ENCODE data around the gene MROH9. TPM values are rescaled to one million over a fixed set of nuclear protein-coding genes. Genes with fewer than 3 reads are reported as not detected.

The MROH9 gene
- total RNA-seq, 1 experiment from 2014 or later, result not detected

GRCh38 chr1:171081763-171082201, 146.4 kb downstream of the MROH9 start:
- no peak for DNase-seq
- no peaks in the 10 kb centered on the region for H3K36me3 ChIP-seq (replicated peaks; ENCODE audit: control insufficient read depth, insufficient read depth, low read length)
- no peak overlapping the region for H3K4me3 ChIP-seq (ENCODE audit: insufficient read depth, low read depth, low read length)
- no peaks in the 10 kb centered on the region for H3K27me3 ChIP-seq (ENCODE audit: control insufficient read depth, insufficient read depth, low read length)

DNA sequence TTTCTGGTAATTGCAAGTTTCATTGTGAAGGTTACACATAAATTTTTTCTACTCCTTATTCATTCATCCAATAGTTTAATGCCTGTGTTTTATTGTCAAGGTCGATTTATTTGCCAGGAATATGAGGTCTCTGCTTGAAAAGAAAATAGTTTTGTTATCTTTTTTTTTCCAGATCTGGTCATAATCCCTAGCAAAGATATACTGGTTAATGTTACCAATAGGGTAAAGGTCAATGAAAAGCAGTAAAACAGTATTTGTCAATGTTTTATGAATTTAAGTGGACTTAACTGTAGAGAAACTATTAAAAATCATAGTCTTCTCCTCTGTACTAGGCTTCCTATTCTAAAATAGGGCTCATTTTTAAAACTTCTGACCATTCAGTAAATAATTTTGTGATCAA, 147.3 kb downstream of the MROH9 start:
- no peak for DNase-seq
- Histone ChIP-seq H3K4me3 (ENCODE audit: insufficient read depth, low read depth, low read length) (no peak overlapping the region), H3K27me3 (ENCODE audit: control insufficient read depth, insufficient read depth, low read length) (no peaks in the 10 kb centered on the region), H3K36me3 (replicated peaks; ENCODE audit: control insufficient read depth, insufficient read depth, low read length) (no peaks in the 10 kb centered on the region)

DNA sequence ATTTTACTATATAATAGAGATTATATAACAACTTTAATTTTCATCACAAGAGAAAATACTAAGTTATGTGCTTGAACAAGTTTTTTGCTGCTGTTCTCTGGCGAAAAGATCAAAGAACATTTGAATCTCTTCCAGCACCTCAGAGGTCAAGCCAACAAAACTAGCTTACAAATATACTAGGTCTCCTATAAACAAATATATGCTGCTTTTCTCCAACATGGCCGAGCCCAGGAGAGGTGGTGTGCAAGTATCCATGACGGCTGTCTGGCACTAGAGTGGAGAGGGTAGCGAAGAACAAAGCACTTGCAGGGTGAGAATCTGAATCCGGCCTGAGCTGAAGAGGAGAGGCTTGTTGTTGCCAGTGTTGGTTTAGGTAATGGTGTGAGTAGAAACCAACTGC, 147.9 kb downstream of the MROH9 start:
- no peaks in the 10 kb centered on the region for H3K27me3 ChIP-seq (ENCODE audit: control insufficient read depth, insufficient read depth, low read length)
- DNase-seq, result no peak
- H3K36me3 ChIP-seq (replicated peaks; ENCODE audit: control insufficient read depth, insufficient read depth, low read length), result no peaks in the 10 kb centered on the region
- H3K4me3 ChIP-seq (ENCODE audit: insufficient read depth, low read depth, low read length), result no peak overlapping the region

DNA sequence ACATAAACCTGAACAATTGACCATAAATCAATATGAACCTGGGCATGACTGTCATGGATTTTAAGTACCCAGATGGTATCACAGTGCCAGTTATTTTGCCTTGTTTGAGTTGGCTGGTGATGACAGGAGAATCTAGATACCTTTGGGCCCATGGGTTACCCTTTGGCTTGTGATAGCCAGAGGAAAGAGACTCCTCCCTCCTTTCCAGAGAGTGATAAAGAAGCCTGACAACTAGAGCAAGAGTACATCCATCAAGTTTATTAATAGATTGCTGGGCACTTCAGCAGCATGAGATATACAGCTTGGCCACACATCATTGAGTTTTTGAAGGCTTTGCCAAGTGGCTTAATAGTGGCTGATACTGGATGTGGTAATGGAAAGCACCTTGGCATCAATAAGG, 148.8 kb downstream of the MROH9 start:
- DNase-seq, result no peak
- Histone ChIP-seq H3K36me3 (replicated peaks; ENCODE audit: control insufficient read depth, insufficient read depth, low read length) (no peaks in the 10 kb centered on the region), H3K4me3 (ENCODE audit: insufficient read depth, low read depth, low read length) (no peak overlapping the region), H3K27me3 (ENCODE audit: control insufficient read depth, insufficient read depth, low read length) (no peaks in the 10 kb centered on the region)

GRCh38 chr1:171084870-171085269, 149.5 kb downstream of the MROH9 start:
- DNase-seq, result no peak
- H3K4me3 ChIP-seq (ENCODE audit: insufficient read depth, low read depth, low read length), result no peak overlapping the region
- no peaks in the 10 kb centered on the region for H3K36me3 ChIP-seq (replicated peaks; ENCODE audit: control insufficient read depth, insufficient read depth, low read length)
- H3K27me3 ChIP-seq (ENCODE audit: control insufficient read depth, insufficient read depth, low read length), result no peaks in the 10 kb centered on the region

GRCh38 chr1:171087896-171088295, 152.6 kb downstream of the MROH9 start:
- DNase-seq, result no peak
- Histone ChIP-seq H3K4me3 (ENCODE audit: insufficient read depth, low read depth, low read length) (no peak overlapping the region), H3K36me3 (replicated peaks; ENCODE audit: control insufficient read depth, insufficient read depth, low read length) (no peaks in the 10 kb centered on the region), H3K27me3 (ENCODE audit: control insufficient read depth, insufficient read depth, low read length) (no peaks in the 10 kb centered on the region)

DNA sequence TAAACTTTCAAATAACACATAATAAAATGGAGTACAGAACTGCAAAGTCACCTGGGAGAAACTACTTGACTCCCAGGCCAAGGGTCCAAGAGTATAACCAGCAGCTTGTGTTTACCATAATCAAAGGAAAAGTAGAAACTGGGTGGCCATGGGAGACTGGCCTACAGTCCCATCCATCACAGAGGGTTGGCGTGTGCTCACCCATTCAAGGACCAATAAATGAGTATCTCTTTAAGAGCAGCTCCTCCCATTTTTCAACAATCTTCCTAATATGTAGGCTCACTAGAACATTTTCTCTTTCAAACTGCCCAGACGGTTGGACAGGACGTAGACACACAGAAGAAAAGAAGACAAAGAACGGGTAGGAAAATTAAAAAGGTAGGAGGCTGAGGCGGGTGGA, 155.3 kb downstream of the MROH9 start, which contains the start of gene FMO3:
Gene FMO3 (plus strand): TSS at position 302 of the 400 bp plus-strand sequence. CDS start 1,754 bp downstream, outside the sequence.
- DNase-seq, result no peak
- Histone ChIP-seq H3K4me3 (ENCODE audit: insufficient read depth, low read depth, low read length) (no peak within 1 kb of the TSS), H3K27me3 (ENCODE audit: control insufficient read depth, insufficient read depth, low read length) (no peaks in the 10 kb centered on the region), H3K36me3 (replicated peaks; ENCODE audit: control insufficient read depth, insufficient read depth, low read length) (no peaks in the 10 kb centered on the region)

GRCh38 chr1:171103862-171104261, 168.5 kb downstream of the MROH9 start:
- no peak for DNase-seq

GRCh38 chr1:171107262-171107940, 172.1 kb downstream of the MROH9 start:
- Histone ChIP-seq H3K4me3 (ENCODE audit: insufficient read depth, low read depth, low read length) (no peak overlapping the region), H3K36me3 (replicated peaks; ENCODE audit: control insufficient read depth, insufficient read depth, low read length) (no peaks in the 10 kb centered on the region), H3K27me3 (ENCODE audit: control insufficient read depth, insufficient read depth, low read length) (no peaks in the 10 kb centered on the region)
- no peak for DNase-seq

More at GRCh38 chr1:171103862-171104261, 168.5 kb downstream of the MROH9 start:
- Histone ChIP-seq H3K27me3 (ENCODE audit: control insufficient read depth, insufficient read depth, low read length) (no peaks in the 10 kb centered on the region), H3K4me3 (ENCODE audit: insufficient read depth, low read depth, low read length) (no peak overlapping the region), H3K36me3 (replicated peaks; ENCODE audit: control insufficient read depth, insufficient read depth, low read length) (no peaks in the 10 kb centered on the region)

DNA sequence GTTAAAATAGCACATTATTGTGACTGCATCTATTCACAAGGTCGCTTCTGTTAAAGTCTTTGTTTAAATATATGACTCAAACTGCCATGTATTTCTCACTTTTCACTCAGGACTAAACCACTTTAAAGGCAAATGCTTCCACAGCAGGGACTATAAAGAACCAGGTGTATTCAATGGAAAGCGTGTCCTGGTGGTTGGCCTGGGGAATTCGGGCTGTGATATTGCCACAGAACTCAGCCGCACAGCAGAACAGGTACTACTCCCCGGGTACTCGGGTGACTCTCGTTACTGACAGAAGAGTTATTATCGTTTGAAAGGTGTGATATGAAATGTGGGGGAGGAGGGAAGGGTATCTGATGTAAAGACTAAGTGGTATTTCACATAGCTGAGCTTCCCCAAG, 172.6 kb downstream of the MROH9 start:
- Histone ChIP-seq H3K36me3 (replicated peaks; ENCODE audit: control insufficient read depth, insufficient read depth, low read length) (no peaks in the 10 kb centered on the region), H3K27me3 (ENCODE audit: control insufficient read depth, insufficient read depth, low read length) (no peaks in the 10 kb centered on the region), H3K4me3 (ENCODE audit: insufficient read depth, low read depth, low read length) (no peak overlapping the region)
- no peak for DNase-seq

DNA sequence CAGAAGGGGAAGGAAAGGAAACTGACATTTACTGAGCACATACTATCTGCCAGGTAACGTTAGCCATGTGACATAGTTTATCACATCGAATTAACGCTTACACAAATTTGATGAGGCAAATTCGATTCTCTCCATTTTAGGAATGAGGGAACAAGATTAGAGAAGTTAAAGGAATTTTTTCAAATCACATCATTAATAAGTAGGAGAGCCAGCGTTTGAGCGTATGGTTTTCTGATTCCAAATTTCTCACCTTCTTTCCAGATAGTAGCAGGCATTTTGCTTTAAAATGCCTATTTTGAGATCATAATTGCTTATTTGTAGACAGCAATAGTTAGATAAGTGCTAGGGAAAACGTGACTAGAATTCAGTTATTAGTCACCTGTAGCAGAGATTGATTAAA, 174.6 kb downstream of the MROH9 start:
- DNase-seq, result no peak
- no peaks in the 10 kb centered on the region for H3K27me3 ChIP-seq (ENCODE audit: control insufficient read depth, insufficient read depth, low read length)
- H3K4me3 ChIP-seq (ENCODE audit: insufficient read depth, low read depth, low read length), result no peak overlapping the region
- H3K36me3 ChIP-seq (replicated peaks; ENCODE audit: control insufficient read depth, insufficient read depth, low read length), result no peaks in the 10 kb centered on the region

DNA sequence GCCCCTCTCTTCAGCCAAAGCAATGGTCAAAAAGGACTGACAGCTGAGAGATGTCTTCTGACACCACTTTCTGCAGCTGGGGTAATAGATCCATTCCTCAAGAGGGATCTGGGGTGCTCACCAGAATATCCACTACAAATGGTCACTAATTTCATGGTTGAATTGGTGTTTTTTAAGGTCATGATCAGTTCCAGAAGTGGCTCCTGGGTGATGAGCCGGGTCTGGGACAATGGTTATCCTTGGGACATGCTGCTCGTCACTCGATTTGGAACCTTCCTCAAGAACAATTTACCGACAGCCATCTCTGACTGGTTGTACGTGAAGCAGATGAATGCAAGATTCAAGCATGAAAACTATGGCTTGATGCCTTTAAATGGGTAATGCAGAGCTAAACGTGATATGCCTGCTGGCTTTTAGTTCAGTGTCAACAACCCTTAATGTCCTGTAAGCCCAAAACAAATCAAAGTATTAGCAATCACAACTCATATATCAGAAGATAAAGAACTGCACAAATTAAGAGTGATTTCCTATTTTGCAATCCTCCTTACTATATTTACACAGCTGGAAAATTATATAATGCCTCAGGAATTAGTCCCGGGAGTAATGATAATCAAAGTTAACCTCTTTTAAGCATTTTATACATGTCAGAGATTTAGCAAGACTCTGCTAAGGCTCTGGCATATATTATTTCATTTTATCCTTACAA, 175.4 kb downstream of the MROH9 start:
- Histone ChIP-seq H3K36me3 (replicated peaks; ENCODE audit: control insufficient read depth, insufficient read depth, low read length) (no peaks in the 10 kb centered on the region), H3K27me3 (ENCODE audit: control insufficient read depth, insufficient read depth, low read length) (no peaks in the 10 kb centered on the region), H3K4me3 (ENCODE audit: insufficient read depth, low read depth, low read length) (no peak overlapping the region)
- no peak for DNase-seq

DNA sequence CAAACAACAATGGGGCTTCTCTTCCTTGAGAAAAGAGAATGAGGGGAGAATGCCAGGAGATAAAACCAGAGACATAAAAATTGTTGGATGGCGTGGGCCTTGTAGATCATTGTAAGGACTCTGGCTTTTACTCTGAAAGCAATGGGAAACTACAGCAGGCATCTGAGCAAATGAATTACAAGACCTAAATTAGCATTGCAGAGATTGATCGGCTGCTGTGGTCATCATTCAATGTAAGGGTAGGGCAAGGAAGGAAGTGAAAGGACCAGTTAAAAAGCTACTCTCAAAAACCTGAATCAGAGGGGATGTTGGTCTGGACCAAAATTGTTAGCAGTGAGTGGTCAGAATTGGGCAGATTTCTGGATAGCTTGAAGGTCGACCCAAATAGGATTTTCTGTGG, 176.8 kb downstream of the MROH9 start:
- Histone ChIP-seq H3K4me3 (ENCODE audit: insufficient read depth, low read depth, low read length) (no peak overlapping the region), H3K27me3 (ENCODE audit: control insufficient read depth, insufficient read depth, low read length) (no peaks in the 10 kb centered on the region), H3K36me3 (replicated peaks; ENCODE audit: control insufficient read depth, insufficient read depth, low read length) (no peaks in the 10 kb centered on the region)
- DNase-seq, result no peak

- Histone ChIP-seq H3K4me3 (ENCODE audit: insufficient read depth, low read depth, low read length) (no peak overlapping the region), H3K36me3 (replicated peaks; ENCODE audit: control insufficient read depth, insufficient read depth, low read length) (no peaks in the 10 kb centered on the region), H3K27me3 (ENCODE audit: control insufficient read depth, insufficient read depth, low read length) (no peaks in the 10 kb centered on the region)
- no peak for DNase-seq
Observed at GRCh38 chr1:171113382-171113781, 178.0 kb downstream of the MROH9 start.

Data from H7 (cell line).